ENCODE results near the gene H6PD. TPM values are rescaled to one million over a fixed set of nuclear protein-coding genes. Genes with fewer than 3 reads are reported as not detected.

The H6PD gene
- total RNA-seq, 4 donors from 2014 or later = 37.3 to 65.1 (median 44.4) TPM

DNA sequence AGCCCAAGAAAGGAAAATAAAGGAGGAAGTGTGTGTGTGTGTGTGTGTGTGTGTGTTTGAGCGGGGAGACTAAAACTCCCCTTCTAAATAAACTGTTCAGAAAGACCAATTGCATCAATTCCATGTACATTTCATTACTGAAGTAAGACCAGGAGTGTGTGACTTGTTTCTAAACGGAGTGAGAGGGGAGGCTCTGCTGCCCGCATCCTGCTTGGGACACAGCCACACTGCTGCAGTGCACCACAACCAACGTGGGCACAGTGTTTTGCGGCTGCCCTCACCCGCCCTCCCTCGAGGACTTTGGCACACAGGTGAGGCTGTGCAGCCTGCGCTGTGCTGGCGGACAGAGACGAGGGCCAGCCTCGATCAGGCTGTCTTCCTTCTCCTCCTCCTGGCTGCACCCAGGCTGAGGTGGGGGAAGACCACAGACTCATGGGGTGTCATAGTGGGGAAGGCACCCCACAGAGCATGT, 31.0 kb upstream of the H6PD start:
- no peak overlapping the region for H3K27ac ChIP-seq
- in situ Hi-C loops (cut with MboI; ENCODE audit: low sequenced_read_pairs in 4 of 4) (no loop called here), intact Hi-C loops (cut with DNase I; ENCODE audit: low total_unique reads) (no loop called here)
- TF ChIP-seq, protein P1, sequence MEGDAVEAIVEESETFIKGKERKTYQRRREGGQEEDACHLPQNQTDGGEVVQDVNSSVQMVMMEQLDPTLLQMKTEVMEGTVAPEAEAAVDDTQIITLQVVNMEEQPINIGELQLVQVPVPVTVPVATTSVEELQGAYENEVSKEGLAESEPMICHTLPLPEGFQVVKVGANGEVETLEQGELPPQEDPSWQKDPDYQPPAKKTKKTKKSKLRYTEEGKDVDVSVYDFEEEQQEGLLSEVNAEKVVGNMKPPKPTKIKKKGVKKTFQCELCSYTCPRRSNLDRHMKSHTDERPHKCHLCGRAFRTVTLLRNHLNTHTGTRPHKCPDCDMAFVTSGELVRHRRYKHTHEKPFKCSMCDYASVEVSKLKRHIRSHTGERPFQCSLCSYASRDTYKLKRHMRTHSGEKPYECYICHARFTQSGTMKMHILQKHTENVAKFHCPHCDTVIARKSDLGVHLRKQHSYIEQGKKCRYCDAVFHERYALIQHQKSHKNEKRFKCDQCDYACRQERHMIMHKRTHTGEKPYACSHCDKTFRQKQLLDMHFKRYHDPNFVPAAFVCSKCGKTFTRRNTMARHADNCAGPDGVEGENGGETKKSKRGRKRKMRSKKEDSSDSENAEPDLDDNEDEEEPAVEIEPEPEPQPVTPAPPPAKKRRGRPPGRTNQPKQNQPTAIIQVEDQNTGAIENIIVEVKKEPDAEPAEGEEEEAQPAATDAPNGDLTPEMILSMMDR (IDR thresholded peaks at IDR 0.05 in 4 of 5, conservative IDR thresholded peaks at IDR 0.05 in 1 of 5) = no peak
- TF ChIP-seq POLR2A (IDR thresholded peaks at IDR 0.05) = no peak
- H3K4me1 ChIP-seq = peaks cover 5 to 13% of the 10 kb centered on the region in 2 donors
- H3K9me3 ChIP-seq = no peaks in the 10 kb centered on the region
- peaks cover 29 to 36% (median 29%) of the 10 kb centered on the region in 3 donors for H3K27me3 ChIP-seq
- ATAC-seq (no peak), DNase-seq (no peak)
- H3K36me3 ChIP-seq = no peaks in the 10 kb centered on the region
- no peak overlapping the region for H3K4me3 ChIP-seq

DNA sequence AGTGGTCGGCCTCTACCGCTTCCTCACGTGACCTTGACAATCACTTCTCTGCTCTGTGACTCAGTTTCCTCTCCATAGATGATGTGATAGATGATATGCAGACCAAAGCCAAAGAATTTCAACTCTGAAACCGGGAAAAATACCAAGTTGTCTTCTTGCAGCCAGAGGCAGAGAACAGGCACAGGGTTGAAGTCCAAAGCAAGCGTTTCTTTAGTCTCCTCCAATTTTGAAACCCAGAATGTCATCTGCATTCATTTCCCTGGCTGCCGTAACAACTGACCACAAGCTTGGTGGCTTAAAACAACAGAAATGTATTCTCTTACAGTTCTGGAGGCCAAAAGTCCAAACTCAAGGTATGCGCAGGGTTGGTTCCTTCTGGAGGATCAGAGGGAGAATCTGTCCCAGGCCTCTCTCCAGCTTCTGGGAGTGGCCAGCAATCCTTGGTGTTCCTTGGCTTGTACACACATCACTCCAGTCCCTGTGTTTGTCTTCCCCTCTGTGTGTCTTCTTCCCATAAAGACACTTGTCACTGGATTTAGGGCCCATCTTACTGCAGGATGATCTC, 30.3 kb upstream of the H6PD start:
- Histone ChIP-seq H3K27me3 (peaks cover 25 to 36% (median 26%) of the 10 kb centered on the region in 3 donors), H3K36me3 (no peaks in the 10 kb centered on the region), H3K27ac (no peak overlapping the region), H3K4me1 (peaks cover 5 to 12% of the 10 kb centered on the region in 2 donors), H3K4me3 (no peak overlapping the region), H3K9me3 (no peaks in the 10 kb centered on the region)
- in situ Hi-C loops (cut with MboI; ENCODE audit: low sequenced_read_pairs in 4 of 4) (no loop called here), intact Hi-C loops (cut with DNase I; ENCODE audit: low total_unique reads) (no loop called here)
- no peak for TF ChIP-seq POLR2A (IDR thresholded peaks at IDR 0.05)
- TF ChIP-seq, protein P1 (IDR thresholded peaks at IDR 0.05 in 4 of 5, conservative IDR thresholded peaks at IDR 0.05 in 1 of 5) = no peak
- DNase-seq (no peak), ATAC-seq (no peak)

DNA sequence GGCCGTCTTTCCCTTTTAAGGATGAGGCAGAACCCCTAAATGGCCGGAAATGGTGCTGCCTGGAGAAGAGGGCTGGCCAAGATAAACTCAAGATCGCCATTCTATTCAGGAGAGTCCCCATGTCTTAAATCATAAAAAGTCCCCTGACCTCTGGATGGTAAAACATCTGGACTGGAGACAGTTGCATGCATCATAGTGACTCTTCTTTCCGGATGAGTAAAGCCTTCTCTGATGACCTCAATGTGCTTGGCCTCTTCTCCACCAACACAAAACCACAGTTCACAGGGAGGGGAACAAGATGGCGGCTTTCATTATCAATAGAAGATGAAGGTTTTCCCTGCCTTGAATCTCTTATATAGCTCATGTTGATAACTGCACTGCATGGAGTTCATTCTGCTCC, 27.5 kb upstream of the H6PD start:
- in situ Hi-C loops (cut with MboI; ENCODE audit: low sequenced_read_pairs in 4 of 4) = no loop called here
- TF ChIP-seq POLR2A (IDR thresholded peaks at IDR 0.05) = no peak
- TF ChIP-seq, protein P1 (IDR thresholded peaks at IDR 0.05 in 4 of 5, conservative IDR thresholded peaks at IDR 0.05 in 1 of 5) = no peak
- intact Hi-C loops (cut with DNase I; ENCODE audit: low total_unique reads) = no loop called here
- Histone ChIP-seq H3K27ac (no peak overlapping the region), H3K27me3 (peaks cover 6 to 13% (median 7%) of the 10 kb centered on the region in 3 donors), H3K4me1 (peaks cover 1 to 3% of the 10 kb centered on the region in 2 donors), H3K4me3 (no peak overlapping the region), H3K9me3 (no peaks in the 10 kb centered on the region), H3K36me3 (no peaks in the 10 kb centered on the region)
- DNase-seq (no peak), ATAC-seq (no peak)

DNA sequence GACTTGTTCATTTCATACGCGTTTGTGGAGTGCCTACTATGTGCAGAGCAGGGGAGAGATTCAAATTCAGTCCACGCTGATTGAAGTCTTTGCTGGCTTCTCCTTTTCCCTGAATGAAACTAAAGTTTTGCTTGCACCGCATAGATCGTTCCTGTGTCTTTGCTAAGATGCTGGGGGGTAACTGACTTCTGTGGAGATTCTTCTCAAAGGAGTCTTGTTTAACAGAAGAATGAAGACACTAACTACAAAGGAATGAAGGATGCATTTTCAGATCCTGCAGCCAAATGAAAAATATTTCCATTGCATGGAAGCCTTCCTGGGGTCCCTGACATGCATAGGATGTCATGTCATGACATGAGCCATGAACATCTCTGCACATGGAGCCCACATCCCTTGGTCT, 26.9 kb upstream of the H6PD start:
- in situ Hi-C loops (cut with MboI; ENCODE audit: low sequenced_read_pairs in 4 of 4) = no loop called here
- Histone ChIP-seq H3K9me3 (no peaks in the 10 kb centered on the region), H3K27me3 (peaks cover under 1 to 8% (median 6%) of the 10 kb centered on the region in 3 donors), H3K4me3 (no peak overlapping the region), H3K4me1 (no peaks in the 10 kb centered on the region), H3K27ac (no peak overlapping the region), H3K36me3 (no peaks in the 10 kb centered on the region)
- no peak for ATAC-seq
- no peak for DNase-seq
- TF ChIP-seq POLR2A (IDR thresholded peaks at IDR 0.05) = no peak
- TF ChIP-seq, protein P1 (IDR thresholded peaks at IDR 0.05 in 4 of 5, conservative IDR thresholded peaks at IDR 0.05 in 1 of 5) = no peak
- intact Hi-C loops (cut with DNase I; ENCODE audit: low total_unique reads) = no loop called here

Data from gastrocnemius medialis (tissue), 4 donors.